ENCODE measurements around the gene PHLPP1.

The PHLPP1 gene

GRCh38 chr18:62839874-62840713, 124.8 kb downstream of the PHLPP1 start:
- Histone ChIP-seq H3F3A (ENCODE audit: insufficient read depth) (no peaks in the 10 kb centered on the region), H3K9ac (ENCODE audit: low read length) (no peak overlapping the region), H3K27me3 (ENCODE audit: low read length) (no peaks in the 10 kb centered on the region), H3K79me2 (ENCODE audit: insufficient read depth, low read length) (0 out of 2 replicates have a peak, but pooled peaks cover under 1% of the 10 kb centered on the region), H4K20me1 (ENCODE audit: low read depth, low read length) (no peaks in the 10 kb centered on the region; the same call in 1 of the 2 replicates), H3K27ac (ENCODE audit: low read depth, low read length) (no peak overlapping the region), H3K4me2 (ENCODE audit: low read depth, low read length, poor library complexity, severe bottlenecking) (no peak overlapping the region), H3K36me3 (ENCODE audit: low read length) (no peaks in the 10 kb centered on the region; the same call in 1 of the 2 replicates), H3K4me3 (ENCODE audit: insufficient read depth, low read length, poor library complexity, severe bottlenecking) (no peak overlapping the region), H3K9me3 (ENCODE audit: insufficient read depth, low read length) (no peaks in the 10 kb centered on the region), H3K9me2 (replicated peaks; ENCODE audit: insufficient read depth, low read length) (no peaks in the 10 kb centered on the region), H2AFZ (ENCODE audit: low read depth, low read length, severe bottlenecking) (no peak overlapping the region)
- TF ChIP-seq, protein P1, sequence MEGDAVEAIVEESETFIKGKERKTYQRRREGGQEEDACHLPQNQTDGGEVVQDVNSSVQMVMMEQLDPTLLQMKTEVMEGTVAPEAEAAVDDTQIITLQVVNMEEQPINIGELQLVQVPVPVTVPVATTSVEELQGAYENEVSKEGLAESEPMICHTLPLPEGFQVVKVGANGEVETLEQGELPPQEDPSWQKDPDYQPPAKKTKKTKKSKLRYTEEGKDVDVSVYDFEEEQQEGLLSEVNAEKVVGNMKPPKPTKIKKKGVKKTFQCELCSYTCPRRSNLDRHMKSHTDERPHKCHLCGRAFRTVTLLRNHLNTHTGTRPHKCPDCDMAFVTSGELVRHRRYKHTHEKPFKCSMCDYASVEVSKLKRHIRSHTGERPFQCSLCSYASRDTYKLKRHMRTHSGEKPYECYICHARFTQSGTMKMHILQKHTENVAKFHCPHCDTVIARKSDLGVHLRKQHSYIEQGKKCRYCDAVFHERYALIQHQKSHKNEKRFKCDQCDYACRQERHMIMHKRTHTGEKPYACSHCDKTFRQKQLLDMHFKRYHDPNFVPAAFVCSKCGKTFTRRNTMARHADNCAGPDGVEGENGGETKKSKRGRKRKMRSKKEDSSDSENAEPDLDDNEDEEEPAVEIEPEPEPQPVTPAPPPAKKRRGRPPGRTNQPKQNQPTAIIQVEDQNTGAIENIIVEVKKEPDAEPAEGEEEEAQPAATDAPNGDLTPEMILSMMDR (IDR thresholded peaks at IDR 0.05; ENCODE audit: insufficient read depth, low read length, poor library complexity, severe bottlenecking), result no peak
- no peak for TF ChIP-seq EZH2phosphoT487 (conservative IDR thresholded peaks at IDR 0.05; ENCODE audit: low read length)

- Histone ChIP-seq H3K9me3 (ENCODE audit: insufficient read depth, low read length) (no peaks in the 10 kb centered on the region), H4K20me1 (ENCODE audit: low read depth, low read length) (no peaks in the 10 kb centered on the region; the same call in 1 of the 2 replicates), H3K79me2 (ENCODE audit: insufficient read depth, low read length) (no peaks in the 10 kb centered on the region), H3K9ac (ENCODE audit: low read length) (no peak overlapping the region), H3K9me2 (replicated peaks; ENCODE audit: insufficient read depth, low read length) (no peaks in the 10 kb centered on the region), H3K27ac (ENCODE audit: low read depth, low read length) (no peak overlapping the region), H3K36me3 (ENCODE audit: low read length) (no peaks in the 10 kb centered on the region; the same call in 1 of the 2 replicates), H2AFZ (ENCODE audit: low read depth, low read length, severe bottlenecking) (no peak overlapping the region), H3F3A (ENCODE audit: insufficient read depth) (no peaks in the 10 kb centered on the region), H3K27me3 (ENCODE audit: low read length) (no peaks in the 10 kb centered on the region), H3K4me2 (ENCODE audit: low read depth, low read length, poor library complexity, severe bottlenecking) (no peak overlapping the region), H3K4me3 (ENCODE audit: insufficient read depth, low read length, poor library complexity, severe bottlenecking) (no peak overlapping the region)
- TF ChIP-seq, protein P1 (IDR thresholded peaks at IDR 0.05; ENCODE audit: insufficient read depth, low read length, poor library complexity, severe bottlenecking), result no peak
- no peak for TF ChIP-seq EZH2phosphoT487 (conservative IDR thresholded peaks at IDR 0.05; ENCODE audit: low read length)
Observed at GRCh38 chr18:62841405-62841804, 126.1 kb downstream of the PHLPP1 start.

GRCh38 chr18:62842898-62843297, 127.6 kb downstream of the PHLPP1 start:
- no peak overlapping the region for H3K9ac ChIP-seq (ENCODE audit: low read length)

More at GRCh38 chr18:62842898-62843297, 127.6 kb downstream of the PHLPP1 start:
- Histone ChIP-seq H3K79me2 (ENCODE audit: insufficient read depth, low read length) (no peaks in the 10 kb centered on the region), H3K36me3 (ENCODE audit: low read length) (no peaks in the 10 kb centered on the region; the same call in 1 of the 2 replicates), H3K4me2 (ENCODE audit: low read depth, low read length, poor library complexity, severe bottlenecking) (no peak overlapping the region), H2AFZ (ENCODE audit: low read depth, low read length, severe bottlenecking) (no peak overlapping the region), H3K9me2 (replicated peaks; ENCODE audit: insufficient read depth, low read length) (no peaks in the 10 kb centered on the region), H3K9me3 (ENCODE audit: insufficient read depth, low read length) (no peaks in the 10 kb centered on the region), H3F3A (ENCODE audit: insufficient read depth) (no peaks in the 10 kb centered on the region), H3K4me3 (ENCODE audit: insufficient read depth, low read length, poor library complexity, severe bottlenecking) (no peak overlapping the region), H3K27me3 (ENCODE audit: low read length) (no peaks in the 10 kb centered on the region), H3K27ac (ENCODE audit: low read depth, low read length) (no peak overlapping the region), H4K20me1 (ENCODE audit: low read depth, low read length) (no peaks in the 10 kb centered on the region; the same call in 1 of the 2 replicates)
- TF ChIP-seq, protein P1 (IDR thresholded peaks at IDR 0.05; ENCODE audit: insufficient read depth, low read length, poor library complexity, severe bottlenecking), result no peak
- TF ChIP-seq EZH2phosphoT487 (conservative IDR thresholded peaks at IDR 0.05; ENCODE audit: low read length), result no peak
